GM21360 (cell line): ENCODE results near the gene TAGLN2.

Experiments used
- ATAC-seq: cut with Tn5 transposase; IDR thresholded peaks from one replicate; pipeline ENCODE4 v1.9.1; 2021; ENCODE audit warnings: mild to moderate bottlenecking, moderate library complexity; ENCODE audit not compliant: unreplicated experiment

TAGLN2 gene

DNA sequence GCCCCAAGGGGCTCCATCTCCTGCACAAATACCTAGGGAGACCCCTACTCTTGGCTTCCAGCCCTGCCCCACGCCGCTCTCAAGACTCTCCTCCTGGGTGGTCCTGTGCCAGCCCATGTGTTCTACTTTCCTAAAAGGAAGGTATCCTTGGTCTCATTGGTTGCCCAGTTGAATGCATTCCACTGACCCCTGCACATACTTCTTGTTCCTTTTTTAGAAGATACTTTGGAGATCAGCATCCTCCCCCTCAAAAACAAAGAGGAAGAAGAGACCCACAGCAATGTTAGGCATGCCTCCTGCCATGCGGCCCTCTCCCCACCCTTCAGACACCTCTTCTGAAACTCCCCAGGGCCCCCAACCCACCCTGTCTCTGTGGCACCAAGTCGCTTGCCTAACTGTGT, 24.7 kb upstream of the TAGLN2 start:
- ATAC-seq, result no peak

DNA sequence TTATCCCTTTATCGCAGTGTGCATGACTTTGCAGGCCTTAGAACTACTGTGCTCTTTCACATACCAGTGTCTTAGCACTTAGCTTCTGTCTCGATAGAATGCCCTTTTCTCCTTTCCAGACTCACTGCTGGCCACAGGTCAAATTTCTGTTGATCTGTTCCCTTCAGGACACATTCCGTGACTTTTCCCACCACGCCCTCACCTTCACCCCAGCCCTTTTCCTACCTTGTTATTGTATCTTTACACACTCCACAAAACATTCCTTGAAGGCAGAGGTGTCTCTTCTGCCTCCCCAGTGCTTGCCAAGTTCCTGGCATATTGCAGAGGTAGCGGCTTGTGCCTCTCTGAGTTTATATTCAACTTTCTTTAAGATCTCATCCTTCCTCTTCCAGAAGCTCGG, 23.8 kb upstream of the TAGLN2 start:
- no peak for ATAC-seq

GRCh38 chr1:159947942-159948341, 22.6 kb upstream of the TAGLN2 start:
- ATAC-seq, result no peak

GRCh38 chr1:159946242-159947187, 21.2 kb upstream of the TAGLN2 start:
- no peak for ATAC-seq

DNA sequence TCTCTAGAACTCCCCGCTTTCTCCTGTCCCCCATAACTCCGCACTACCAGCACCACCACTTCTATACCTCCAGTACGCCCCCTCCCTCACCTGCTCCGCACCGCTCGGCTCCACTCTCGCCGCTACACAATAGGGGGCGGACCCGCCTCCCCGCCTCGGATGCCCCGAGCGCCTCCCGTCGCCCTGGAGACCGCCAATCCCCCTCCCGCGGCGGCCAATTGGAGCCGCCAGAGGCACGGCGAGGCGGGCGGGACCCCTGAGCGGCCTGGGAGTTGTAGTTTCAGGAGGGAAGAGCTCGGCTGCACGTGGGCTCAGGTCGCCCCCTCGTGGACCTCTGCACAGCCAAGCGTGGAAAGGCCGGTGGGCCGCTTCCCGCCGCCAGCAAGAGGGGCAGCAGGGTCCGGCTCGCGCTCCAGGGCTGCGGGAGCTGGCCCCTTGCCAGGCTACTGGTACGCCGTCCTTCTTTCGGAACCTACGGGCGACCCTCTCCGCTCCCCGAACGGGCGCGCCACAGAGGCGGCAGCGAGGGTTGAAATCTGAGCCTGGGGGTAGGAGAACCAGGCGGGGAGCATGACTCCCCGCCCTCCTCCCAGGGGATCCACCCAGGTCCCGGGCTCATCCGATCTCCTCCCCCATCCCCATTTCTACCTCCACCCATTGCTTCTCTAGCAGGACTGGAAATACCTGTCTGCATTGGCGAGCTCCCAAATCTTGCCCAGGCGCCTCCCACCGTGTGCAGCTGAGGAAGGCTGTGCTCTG, 20.4 kb upstream of the TAGLN2 start, which contains the start of gene IGSF9:
TSS of gene IGSF9 (minus strand) at position 131 of the 759 bp plus-strand sequence. CDS start 2,159 bp downstream, outside the sequence.
- ATAC-seq, result peak; percentile 60

DNA sequence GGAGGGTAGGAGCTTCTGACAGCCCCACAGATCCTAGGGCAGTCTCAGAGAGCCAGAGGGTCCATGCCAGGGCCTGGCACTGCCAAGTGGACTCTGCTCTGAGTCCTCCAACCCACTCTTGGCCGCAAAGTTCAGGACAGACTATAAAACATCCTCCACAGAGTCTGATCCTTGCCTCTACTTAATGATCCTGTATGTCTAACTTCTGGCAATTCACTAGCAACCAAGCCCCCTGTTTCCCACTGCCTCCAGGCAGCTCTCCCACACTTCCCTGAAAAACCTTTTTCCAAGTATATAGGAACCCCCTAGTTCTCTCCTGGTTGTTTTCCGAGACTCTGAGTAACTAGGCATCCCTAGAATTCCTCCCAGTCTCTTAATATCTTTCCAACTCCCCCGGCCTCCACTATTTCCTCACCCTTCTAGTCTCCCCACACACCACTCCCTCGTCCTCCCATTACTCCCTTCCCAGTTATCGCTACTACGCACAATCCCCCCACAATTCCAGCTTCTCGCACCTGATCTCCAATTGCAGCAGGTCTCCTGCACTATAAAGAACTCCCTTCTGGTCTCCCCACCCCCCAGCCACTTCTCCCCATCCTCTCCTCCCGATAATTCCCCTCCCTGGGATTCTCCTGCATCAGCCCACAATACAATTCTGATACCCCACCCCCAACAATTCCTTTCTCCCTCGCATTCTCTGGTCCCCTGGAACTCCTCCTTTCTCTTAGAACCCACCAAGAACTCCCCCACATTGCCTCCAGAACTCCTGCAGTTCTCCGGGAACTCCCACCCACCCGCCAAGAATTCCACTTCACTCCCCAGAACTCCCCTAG, 19.5 kb upstream of the TAGLN2 start:
- no peak for ATAC-seq

GRCh38 chr1:159943908-159944622, 18.8 kb upstream of the TAGLN2 start:
- no peak for ATAC-seq

GRCh38 chr1:159943278-159943640, 18.0 kb upstream of the TAGLN2 start:
- no peak for ATAC-seq

GRCh38 chr1:159942632-159943277, 17.4 kb upstream of the TAGLN2 start:
- no peak for ATAC-seq

- ATAC-seq, result no peak
Observed at GRCh38 chr1:159941591-159942560, 16.6 kb upstream of the TAGLN2 start.

DNA sequence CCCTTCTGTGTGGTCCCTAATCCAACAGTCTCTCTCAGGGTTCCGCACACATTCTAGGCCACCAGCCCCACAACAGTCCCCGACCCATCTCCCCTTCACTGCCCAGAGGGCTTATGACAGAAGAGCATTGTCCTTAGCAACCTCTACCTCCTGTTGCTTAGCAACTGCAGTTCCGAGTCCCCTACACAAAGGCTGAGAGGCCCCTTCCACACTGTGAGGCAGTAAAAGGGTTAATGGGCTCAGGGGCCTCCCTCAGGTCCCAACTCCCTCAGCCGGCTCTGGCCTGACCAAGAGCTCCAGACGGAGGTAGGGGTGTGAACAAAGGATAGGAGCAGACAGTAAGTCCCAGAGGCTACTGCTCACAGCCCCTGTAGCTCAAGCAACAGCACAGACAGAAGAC, 15.8 kb upstream of the TAGLN2 start:
- no peak for ATAC-seq

GRCh38 chr1:159940006-159940620, 14.8 kb upstream of the TAGLN2 start:
- no peak for ATAC-seq

DNA sequence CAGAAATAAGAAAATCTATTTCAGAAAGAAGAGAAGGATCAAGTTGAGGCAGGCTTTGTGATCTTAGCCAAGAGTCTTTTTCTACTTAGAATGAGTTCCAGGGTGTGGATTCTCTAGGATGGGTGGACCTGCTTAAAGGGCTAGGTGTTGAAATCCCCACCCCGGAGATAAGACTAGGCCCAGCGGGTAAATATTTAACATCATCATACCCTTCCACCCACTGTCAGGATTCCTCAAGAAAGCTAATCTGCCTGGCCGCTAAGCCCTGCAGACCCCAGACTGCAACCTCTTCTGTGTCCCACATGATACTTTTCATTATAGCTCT, 14.3 kb upstream of the TAGLN2 start:
- ATAC-seq, result no peak

GRCh38 chr1:159938905-159939677, 13.8 kb upstream of the TAGLN2 start:
- ATAC-seq, result no peak

DNA sequence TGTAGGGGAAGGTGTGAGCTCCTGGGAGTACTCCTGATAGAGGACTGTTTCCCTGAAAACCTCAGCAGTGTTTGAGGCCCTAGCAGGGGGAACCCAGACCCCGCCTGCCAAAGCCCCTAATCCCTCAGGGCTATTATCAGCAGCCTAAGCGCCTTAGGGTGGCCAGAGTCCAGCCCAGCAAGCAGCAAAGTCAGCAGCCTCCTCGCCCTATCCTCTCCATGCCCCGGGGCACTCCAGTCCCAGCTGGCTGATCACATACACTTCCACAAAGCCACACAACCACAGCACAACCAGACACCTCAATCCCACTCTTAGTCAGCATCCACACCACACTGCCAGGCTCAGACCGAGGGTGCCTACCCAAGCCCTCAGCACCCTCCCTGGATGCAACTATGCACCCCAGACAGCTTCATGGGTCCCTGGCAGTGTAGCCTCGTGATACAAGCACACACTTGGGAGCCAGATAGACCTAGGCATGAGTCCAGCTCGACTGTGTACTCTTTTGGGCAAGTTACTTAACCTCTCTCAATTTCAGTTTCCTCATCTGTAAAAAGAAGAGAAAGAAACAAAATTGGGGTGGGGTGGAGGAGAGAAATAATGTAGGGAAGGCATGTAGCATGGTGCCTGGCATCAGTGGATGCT, 13.0 kb upstream of the TAGLN2 start:
- ATAC-seq, result no peak

DNA sequence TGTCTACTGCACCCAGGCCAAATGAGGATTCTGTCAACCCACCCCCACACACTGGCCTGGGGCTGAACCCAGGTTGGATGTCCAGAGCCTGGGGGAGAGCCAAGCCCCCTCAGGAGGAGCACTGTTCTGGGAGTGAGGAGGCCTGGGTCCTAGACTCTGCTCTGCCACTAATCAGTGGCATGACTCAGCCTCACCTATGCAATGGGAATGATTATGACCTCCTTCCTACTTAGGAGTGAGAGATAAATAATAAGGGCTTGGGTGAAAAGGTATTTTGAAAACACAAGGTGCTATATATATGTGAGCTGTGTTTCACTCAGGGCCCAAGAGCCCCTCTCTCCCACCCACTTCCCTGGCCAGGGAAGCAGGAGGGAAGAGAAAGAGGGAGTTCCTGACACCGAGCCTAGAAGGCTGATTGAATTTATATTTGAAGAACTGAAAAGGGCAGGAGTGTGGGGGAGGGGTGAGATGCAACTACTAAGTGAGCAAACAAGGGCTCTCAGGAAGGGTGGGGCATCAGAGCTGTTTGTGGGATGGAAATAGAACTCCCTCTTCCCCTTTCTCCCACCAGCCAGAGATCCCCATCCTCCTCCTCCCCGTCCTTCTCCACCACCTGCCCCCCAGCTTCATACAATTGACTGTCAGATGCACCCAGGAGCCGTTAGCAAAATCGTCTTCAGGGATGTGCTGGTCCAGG, 11.9 kb upstream of the TAGLN2 start:
- ATAC-seq, result no peak
